GM18499 (cell line): ENCODE data around the gene ANKRD22.
"Not testable (repeated sequence)": the region's sequence is repeated elsewhere in the genome, so short reads cannot be mapped to it uniquely, and the experiment has no call there.

ENCODE experiments used
- ATAC-seq: cut with Tn5 transposase; IDR thresholded peaks from one replicate; pipeline ENCODE4 v1.9.1; 2021; ENCODE audit warnings: moderate number of reproducible peaks; ENCODE audit not compliant: insufficient read depth, unreplicated experiment

The ANKRD22 gene

DNA sequence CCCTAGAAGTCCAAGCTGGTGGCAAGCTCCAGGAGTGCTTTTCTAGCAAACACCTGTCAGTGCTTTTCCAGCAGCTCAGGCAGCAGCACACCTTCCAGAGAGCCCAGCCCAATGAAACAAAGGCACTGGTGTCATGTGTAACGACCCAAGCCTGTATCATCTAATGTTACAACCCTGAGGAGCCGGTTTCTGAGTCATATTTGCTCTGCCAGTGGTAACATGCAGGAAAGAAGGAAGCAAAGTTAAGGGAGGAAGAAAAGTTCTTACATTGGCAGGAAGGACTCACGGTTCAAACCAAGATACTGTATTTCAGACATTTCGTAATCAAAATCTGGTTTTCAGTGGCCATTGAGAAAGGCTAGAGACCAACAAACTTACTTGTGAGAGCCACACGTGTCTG lies at the start of gene ANKRD22:
TSS of gene ANKRD22 (minus strand) at position 139 of the 400 bp plus-strand sequence. CDS start 237 bp downstream, outside the sequence.
- ATAC-seq, result no peak

- ATAC-seq, result no peak
These were observed 48.2 kb upstream of the ANKRD22 start for GRCh38 chr10:88899886-88900285.

DNA sequence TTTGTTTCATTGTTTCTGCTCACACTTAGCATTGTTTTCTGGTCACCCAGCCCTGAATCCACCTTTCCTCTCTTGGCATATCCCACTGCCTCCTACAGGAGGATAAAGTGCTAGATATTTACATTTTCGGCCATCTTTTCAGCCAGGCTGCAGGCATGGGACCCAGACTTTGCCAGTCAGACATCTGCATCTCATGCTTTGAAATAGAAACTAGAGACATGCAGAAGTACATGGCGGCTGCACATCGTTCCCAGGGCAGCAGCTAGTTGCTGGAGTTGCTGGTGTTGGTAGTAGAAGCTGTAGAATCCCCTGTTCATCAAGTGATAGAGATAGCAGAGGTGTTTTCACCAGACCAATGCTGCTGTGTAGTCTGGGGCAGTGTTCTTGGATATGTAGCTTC lies 47.1 kb upstream of the ANKRD22 start:
- ATAC-seq, result no peak

- ATAC-seq, result no peak
These were observed 45.6 kb upstream of the ANKRD22 start for GRCh38 chr10:88896994-88897853.

GRCh38 chr10:88896372-88896993 lies 44.8 kb upstream of the ANKRD22 start:
- ATAC-seq, result no peak

DNA sequence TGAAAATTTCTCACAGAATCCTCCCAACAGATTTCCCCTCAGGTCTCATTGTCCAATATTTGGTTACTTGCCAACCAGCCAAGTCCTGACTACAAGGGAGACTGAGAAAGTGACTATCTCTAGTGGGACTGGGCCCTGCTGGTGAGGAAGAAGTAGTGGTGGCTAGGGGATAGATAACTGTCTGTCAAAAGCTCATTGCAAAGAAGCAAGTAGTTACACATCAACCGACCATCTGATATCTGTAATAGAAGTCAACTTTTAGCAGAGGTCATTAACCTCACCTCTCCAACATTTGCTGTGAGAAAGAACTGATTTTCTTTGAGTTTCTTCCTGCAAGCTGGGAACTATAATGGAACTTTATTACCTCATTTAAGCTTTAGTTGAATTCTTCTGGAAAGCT lies 43.6 kb upstream of the ANKRD22 start:
- ATAC-seq, result no peak

DNA sequence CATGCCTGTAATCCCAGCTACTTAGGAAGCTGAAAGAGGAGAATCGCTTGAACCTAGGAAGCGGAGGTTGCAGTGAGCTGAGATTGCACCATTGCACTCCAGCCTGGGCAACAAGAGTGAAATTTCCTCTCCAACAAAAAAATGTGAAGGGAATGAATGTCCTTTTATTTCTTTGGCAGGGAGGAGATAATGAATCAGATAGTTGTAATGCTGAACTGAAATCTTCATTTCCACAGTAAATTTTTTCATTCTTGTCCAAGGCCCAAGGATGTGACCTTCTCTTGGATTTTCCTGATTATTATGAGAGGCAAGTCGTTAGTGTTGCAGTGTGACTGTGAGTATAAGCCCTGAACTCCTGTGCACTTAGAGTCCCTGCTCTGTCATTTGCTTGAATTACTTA lies 42.0 kb upstream of the ANKRD22 start:
- no peak for ATAC-seq

- ATAC-seq, result no peak
These were observed 40.8 kb upstream of the ANKRD22 start for GRCh38 chr10:88892222-88892967.

DNA sequence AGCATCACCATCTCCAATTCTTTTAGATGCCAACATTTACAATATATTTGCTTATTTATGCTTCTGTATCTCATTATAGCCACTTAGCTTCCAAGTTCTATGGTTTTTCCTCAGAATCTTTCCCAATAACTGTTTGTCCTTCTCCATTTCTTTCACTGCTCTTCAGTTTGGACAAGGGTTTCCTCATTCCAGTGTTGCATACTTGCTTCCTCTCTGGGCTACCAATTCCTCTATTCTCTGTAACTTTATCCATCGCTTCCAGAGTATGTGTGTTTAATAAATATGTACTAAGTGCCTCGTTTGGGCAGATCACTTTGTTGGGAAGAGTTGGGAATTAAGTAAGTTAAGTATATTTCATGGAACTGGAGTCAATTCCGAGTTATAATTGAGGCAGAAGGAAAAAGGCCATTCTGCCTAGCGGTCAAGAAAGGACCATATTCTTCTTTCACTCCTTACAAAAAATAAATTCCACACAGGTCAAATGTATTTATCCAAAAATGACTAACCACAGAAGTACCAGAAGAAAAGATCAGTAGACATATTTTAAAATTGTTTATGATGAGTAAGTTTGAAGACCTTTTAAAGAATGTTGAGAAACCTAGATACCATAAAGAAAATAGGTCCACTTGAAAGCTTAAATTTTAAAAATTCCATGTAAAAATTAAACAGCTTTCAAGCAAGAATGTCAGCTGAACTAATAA lies 39.2 kb upstream of the ANKRD22 start:
- no peak for ATAC-seq

DNA sequence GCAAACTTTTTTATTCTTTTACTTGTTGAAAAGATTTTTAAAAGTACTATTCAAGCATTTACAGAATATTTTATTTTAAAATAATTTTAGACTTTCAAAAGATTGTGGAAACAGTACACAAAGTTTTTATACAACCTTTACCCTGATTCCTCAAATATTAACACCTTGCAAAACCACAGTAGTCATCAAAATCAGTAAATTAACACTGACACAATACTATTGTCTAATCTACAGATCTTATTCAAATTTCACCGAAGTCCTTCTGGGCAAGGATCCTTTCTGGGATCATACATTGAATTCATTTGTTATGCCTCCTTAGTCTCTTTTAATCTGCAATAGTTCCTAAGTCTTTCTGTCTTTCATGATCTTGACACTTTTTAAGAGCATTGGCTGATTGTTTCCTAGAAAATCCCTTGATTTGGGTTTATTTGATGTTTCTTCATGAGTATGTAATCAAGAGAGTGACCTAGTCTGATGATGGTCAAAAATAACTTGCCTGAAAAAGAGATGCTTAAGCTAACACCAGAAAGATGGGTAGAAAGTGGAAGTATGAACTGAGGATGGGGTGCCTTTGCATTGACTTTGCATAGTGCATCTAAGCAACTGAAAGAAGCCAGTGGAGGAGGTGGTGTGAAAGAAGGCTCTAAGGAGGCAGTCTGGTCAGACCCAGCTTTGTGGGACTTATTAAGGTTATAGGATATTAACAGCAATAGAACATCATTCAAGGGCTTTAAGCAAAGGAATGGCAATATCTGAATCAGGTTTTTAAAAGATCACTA lies 38.1 kb upstream of the ANKRD22 start:
- ATAC-seq, result no peak

GRCh38 chr10:88888810-88889445 lies 37.3 kb upstream of the ANKRD22 start:
- no peak for ATAC-seq

GRCh38 chr10:88886557-88886956 lies 34.9 kb upstream of the ANKRD22 start:
- peak; percentile 38 for ATAC-seq

DNA sequence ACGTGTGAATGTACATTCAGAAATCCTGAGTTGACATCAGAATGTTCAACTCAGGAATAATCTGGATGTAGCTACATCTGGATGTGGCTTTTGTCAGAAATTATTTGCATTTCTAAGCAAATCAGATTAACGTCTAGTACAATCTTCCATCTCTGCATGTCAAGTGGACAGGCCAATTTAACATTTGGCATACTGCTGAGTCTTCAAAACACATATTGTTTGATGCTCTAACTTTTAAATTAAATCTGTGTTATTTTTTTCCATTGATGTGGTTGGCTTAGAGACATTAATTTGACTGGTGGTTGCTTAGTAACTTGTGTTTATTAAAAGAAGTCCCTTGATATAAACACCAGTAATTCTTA lies 31.8 kb upstream of the ANKRD22 start:
- no peak for ATAC-seq

DNA sequence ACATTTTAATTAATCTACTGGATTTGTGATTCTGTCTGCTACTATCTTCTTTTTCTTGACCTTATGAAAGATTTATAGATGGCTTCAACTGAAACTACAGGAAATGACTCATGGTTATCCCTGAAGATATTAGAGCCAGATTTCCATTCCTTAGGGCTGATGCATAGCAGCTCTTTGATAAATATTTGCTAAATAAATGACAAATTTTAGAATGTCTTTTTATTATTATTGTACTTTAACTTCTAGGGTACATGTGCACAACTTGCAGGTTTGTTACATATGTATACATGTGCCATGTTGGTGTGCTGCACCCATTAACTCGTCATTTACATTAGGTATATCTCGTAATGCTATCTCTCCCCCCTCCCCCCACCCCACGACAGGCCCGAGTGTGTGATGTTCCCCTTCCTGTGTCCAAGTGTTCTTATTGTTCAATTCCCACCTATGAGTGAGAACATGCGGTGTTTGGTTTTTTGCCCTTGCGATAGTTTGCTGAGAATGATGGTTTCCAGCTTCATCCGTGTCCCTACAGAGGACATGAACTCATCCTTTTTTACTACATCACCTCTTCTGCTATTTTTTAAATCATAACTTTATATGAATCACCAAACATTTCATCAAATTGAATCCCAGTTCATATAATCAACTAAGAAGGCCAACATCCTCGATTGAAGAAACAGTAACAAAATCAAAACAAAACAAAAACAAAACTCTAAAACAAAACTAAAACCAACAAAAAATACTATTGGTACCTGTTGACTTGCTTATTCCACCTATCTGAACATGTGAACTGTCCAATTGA lies 31.2 kb upstream of the ANKRD22 start:
- not testable (repeated sequence) for ATAC-seq

- no peak for ATAC-seq
These were observed 30.4 kb upstream of the ANKRD22 start for GRCh38 chr10:88881922-88882645.

DNA sequence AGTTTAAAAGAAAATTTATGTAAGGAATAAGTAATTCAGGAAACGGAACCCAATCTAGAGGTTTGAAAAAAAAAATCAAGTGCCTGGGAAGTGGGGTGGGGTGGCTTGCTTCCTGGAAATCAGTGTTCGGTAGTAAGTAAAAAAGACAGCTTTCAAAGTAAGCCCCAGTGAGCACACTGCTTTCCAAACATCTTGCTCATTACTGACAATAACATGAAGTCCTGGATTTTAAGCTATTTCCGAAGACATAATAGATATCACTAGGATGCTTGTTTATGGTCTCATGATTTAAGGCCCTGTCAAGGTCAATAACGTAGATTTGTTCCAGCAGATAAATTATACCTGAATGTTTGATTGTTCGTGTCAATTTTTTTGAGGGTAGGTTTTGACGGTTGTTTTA lies 29.7 kb upstream of the ANKRD22 start:
- ATAC-seq, result no peak

- ATAC-seq, result peak; percentile 47
These were observed 28.8 kb upstream of the ANKRD22 start for GRCh38 chr10:88880282-88881076.
